AG09319 (cell line): ENCODE data around the gene EEF2.
"Not testable (repeated sequence)": the region's sequence is repeated elsewhere in the genome, so short reads cannot be mapped to it uniquely, and the experiment has no call there.

Experiments
- DNase-seq: peaks from one replicate; pipeline ENCODE4 v3.0.0-alpha.2; 2010; ENCODE audit warnings: low read depth; ENCODE audit errors: extremely low read depth
- TF ChIP-seq, protein P1 (sequence below): IDR thresholded peaks from 2 replicates; pipeline ENCODE4 v1.5.1; 2011; ENCODE audit warnings: low read depth, mild to moderate bottlenecking, inconsistent platforms, low read length, moderate library complexity

Gene EEF2

DNA sequence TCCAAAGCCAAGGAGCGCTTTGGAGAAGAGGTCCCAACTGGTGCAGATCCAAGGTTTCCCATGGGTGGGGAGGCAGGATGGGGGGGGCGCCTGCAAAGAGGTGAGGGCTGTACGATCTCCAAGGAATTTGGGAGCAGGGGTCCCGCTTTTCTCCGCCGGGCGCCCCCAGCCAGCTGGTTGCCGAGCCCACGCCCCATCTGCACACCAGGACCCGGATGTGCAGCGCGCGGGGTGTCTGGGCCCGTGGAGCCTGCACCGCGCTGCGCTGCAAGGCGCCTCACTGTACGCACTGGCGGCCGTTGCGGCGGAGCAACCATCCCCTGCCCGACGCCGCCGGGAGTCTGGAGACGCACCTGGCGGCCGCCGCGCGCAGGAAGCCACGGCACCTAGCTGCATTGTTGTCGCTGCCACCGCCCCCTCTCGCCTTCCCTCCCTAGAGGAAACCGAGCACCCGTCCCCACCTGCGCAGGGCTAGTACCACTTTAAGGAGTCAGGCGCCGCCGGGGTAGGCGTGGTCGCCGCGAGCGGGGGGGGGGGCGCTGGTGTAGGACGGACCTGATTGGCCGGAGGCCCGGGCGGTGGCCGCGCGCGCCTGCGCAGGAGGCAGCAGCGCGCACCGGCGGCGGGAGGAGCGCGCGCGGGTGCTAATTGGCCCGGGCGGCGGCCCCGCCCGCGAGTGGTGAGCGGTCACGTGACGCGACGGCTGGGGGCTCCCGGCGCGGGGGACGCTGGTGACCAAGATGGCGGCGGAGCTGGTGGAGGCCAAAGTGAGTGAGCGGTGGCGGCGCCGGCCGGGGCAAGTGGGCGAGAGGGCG is 22.0 kb upstream of the EEF2 start, which contains the start of gene PIAS4:
Gene PIAS4, plus strand, starts transcription at position 716 of the 815 bp plus-strand sequence. Its CDS starts 25 bp downstream, at position 741.
- peak; percentile 82 for DNase-seq
- TF ChIP-seq, protein P1, sequence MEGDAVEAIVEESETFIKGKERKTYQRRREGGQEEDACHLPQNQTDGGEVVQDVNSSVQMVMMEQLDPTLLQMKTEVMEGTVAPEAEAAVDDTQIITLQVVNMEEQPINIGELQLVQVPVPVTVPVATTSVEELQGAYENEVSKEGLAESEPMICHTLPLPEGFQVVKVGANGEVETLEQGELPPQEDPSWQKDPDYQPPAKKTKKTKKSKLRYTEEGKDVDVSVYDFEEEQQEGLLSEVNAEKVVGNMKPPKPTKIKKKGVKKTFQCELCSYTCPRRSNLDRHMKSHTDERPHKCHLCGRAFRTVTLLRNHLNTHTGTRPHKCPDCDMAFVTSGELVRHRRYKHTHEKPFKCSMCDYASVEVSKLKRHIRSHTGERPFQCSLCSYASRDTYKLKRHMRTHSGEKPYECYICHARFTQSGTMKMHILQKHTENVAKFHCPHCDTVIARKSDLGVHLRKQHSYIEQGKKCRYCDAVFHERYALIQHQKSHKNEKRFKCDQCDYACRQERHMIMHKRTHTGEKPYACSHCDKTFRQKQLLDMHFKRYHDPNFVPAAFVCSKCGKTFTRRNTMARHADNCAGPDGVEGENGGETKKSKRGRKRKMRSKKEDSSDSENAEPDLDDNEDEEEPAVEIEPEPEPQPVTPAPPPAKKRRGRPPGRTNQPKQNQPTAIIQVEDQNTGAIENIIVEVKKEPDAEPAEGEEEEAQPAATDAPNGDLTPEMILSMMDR, result no peak

DNA sequence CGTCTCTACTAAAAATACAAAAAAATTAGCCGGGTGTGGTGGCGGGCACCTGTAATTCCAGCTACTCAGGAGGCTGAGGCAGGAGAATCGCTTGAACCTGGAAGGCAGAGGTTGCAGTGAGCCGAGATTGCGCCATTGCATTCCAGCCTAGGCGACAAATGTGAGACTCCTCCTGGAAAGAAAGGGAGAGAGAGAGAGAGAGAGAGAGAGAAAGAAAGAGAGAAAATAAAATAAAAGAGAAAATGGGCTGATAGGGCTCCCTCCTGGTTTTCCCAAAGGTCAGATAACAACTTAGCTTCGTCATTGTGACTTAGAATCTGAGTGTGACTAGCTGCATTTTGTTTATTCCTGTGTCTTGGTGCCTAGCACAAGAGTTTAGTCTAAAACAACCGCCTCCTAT is 20.2 kb upstream of the EEF2 start:
- not testable (repeated sequence) for DNase-seq

DNA sequence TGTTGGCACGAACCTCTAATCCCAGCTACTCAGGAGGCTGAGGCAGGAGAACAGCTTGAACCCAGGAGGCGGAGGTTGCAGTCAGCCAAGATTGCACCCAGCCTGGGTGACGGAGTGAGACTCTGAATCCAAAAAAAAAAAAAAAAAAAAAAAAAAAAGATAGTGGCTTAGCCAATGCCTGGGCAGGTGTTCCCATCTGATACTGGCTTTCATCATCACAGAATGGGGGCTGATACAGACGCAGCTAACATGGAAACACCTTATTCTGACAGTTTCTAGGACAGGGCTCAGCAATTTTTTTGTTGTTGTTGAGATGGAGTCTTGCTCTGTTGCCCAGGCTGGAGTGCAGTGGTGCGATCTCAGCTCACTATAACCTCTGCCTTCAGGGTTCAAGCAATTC is 15.5 kb upstream of the EEF2 start:
- not testable (repeated sequence) for DNase-seq

DNA sequence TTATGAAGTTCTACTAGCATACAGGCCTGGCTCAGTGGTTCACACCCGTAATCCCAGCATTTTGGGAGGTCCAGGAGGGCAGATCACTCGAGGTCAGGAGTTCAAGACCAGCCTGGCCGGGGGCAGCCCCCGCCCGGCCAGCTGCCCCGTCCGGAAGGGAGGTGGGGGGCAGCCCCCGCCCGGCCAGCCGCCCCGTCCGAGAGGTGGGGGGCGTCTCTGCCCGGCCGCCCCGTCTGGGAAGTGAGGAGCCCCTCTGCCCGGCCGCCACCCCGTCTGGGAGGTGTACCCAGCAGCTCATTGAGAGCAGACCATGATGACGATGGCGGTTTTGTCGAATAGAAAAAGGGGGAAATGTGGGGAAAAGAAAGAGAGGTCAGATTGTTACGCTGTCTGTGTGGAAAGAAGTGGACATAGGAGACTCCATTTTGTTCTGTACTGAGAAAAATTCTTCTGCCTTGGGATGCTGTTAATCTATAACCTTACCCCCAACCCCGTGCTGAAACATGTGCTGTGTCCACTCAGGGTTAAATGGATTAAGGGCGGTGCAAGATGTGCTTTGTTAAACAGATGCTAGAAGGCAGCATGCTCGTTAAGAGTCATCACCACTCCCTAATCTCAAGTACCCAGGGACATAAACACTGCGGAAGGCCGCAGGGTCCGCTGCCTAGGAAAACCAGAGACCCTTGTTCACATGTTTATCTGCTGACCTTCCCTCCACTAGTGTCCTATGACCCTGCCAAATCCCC is 13.6 kb upstream of the EEF2 start:
- DNase-seq, result not testable (repeated sequence)

DNA sequence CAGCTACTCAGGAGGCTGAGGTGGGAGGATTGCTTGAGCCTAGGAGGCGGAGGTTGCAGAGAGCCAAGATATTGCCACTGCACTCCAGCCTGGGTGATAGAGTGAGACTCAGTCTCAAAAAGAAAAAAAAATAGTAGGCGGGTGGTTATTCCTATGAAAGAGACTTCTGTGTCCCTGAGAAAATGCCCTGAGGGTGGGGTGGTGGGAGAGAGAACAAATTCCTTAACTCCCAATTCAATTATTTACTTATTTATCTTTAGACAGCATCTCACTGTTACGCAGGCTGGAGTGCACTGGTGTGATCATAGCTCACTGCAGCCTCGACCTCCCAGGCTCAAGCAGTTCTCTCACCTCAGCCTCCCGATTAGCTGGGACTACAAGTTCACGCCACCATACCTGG is 10.3 kb upstream of the EEF2 start:
- TF ChIP-seq, protein P1, result no peak
- DNase-seq, result no peak

DNA sequence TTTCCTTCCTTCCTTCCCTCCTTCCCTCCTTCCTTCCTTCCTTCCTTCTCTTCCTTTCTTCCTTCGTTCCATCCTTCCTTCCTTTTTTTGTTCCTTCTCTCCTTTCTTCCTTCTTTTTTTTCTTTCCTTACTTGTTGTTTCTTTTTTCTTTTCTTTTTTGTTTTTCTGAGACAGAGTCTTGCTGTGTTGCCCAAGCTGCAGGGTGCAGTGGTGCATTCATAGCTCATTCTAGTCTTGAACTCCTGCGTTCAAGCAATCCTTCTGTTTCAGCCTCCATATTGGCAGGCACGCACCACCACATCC is 5.5 kb upstream of the EEF2 start:
- TF ChIP-seq, protein P1, result no peak
- DNase-seq, result no peak

DNA sequence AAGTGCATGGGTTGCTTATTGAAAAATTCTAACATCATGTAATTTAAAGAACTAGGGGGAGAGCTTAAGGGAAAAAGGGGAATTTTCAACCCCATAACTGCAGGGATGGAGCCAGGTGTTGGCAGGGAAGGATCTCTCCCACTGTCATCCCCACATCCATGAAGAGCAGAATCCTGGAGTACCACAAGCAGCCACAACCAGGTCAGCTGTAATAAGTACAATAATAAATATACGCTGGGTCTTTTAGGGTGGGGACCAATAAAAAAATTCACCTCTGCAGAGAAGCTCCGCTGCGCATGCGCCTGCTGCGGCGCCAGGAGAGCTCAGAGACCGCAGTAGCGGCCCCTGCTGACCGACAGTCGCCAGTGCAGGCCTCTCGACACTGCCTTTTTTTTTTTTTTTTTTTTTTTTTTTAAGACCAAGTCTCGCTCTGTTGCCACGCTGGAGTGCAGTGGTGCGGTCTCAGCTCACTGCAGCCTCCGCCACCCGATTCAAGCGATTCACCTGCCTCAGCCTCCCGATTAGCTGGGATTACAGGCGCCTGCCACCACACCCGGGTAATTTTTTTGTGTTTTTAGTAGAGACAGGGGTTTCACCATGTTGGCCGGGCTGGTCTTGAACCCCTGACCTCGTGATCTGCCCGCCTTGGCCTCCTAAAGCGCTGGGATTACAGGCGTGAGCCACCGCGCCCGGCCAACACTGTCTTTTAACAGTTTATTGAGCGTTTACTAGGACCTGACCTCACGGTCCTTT is 2.5 kb upstream of the EEF2 start:
- peak; percentile 53 for DNase-seq
- TF ChIP-seq, protein P1, result peak; percentile 87

DNA sequence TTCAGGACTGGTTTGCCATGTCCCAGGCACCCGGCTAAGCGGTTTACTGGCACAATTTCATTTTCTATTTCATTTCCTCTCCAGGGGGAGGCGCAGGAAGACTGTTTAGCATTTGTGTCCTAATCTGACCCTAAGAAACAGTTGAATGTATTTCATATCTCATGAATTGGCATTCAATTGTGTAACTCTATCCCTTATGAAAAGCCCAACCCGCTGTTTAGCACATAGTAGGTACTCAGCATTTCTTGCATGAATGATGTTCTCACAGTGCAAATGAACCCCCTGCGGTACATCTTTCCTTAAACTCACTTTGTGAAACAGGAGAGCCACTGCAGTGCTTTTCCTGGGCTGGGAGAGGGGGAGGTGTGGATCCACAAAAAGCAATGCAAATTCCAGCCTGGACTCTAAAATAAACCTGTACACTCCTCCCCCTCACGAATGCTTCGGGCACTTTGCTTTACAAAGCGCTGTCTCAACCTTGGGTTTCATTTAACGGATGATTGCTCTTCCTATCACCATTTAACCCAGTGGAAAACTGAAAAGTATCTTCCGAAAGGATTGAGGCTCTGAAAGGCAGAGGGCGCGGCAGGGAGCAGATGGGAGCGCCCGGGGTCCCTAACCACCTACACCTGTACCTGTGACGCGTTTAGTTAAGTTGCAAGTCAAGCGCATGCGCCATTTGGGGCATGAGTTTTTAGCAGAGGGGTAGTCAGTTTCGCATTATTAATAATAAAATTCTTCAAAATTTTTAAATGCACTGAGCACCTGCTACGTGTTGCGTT is 1.2 kb upstream of the EEF2 start:
- no peak for DNase-seq
- TF ChIP-seq, protein P1, result peak; percentile 63
